ENCODE measurements around the gene BAIAP2.
"Not testable (repeated sequence)": the region's sequence is repeated elsewhere in the genome, so short reads cannot be mapped to it uniquely, and the experiment has no call there.

The BAIAP2 gene

GRCh38 chr17:81025065-81025740, 9.7 kb upstream of the BAIAP2 start:
- DNase-seq: no peak

- no peak for DNase-seq
Observed at GRCh38 chr17:81025741-81026129, 9.2 kb upstream of the BAIAP2 start.

- DNase-seq: no peak
Observed at GRCh38 chr17:81026266-81027036, 8.5 kb upstream of the BAIAP2 start.

GRCh38 chr17:81027038-81027437, 7.9 kb upstream of the BAIAP2 start:
- no peak for DNase-seq

- no peak for DNase-seq
Observed at GRCh38 chr17:81027591-81028505, 7.1 kb upstream of the BAIAP2 start.

- DNase-seq: no peak
Observed at GRCh38 chr17:81028506-81028858, 6.5 kb upstream of the BAIAP2 start.

- no peak for DNase-seq
Observed at GRCh38 chr17:81029859-81030258, 5.1 kb upstream of the BAIAP2 start.

- DNase-seq: not testable (repeated sequence)
Observed at GRCh38 chr17:81030312-81030711, 4.6 kb upstream of the BAIAP2 start.

GRCh38 chr17:81030741-81031565, 4.0 kb upstream of the BAIAP2 start:
- no peak for DNase-seq

GRCh38 chr17:81031566-81032550, 3.1 kb upstream of the BAIAP2 start:
- DNase-seq: no peak

GRCh38 chr17:81032641-81033480, 2.1 kb upstream of the BAIAP2 start:
- no peak for DNase-seq

GRCh38 chr17:81033535-81034167, 1.3 kb upstream of the BAIAP2 start:
- DNase-seq: no peak

GRCh38 chr17:81034168-81034777, 678 bp upstream of the BAIAP2 start:
- DNase-seq: no peak

GRCh38 chr17:81035521-81036196, 708 bp downstream of the BAIAP2 start:
- DNase-seq: no peak

- no peak for DNase-seq
Observed at GRCh38 chr17:81036197-81036941, 1.4 kb downstream of the BAIAP2 start.

GRCh38 chr17:81037026-81037797, 2.3 kb downstream of the BAIAP2 start:
- DNase-seq: no peak

Data from SW 1271 (cell line).